Measurements from ENCODE around the gene MTMR3. TPM values are rescaled to one million over a fixed set of nuclear protein-coding genes. Genes with fewer than 3 reads are reported as not detected.

MTMR3 gene
- total RNA-seq, 2 donors from 2014 or later: 37.8 to 40.7 TPM

DNA sequence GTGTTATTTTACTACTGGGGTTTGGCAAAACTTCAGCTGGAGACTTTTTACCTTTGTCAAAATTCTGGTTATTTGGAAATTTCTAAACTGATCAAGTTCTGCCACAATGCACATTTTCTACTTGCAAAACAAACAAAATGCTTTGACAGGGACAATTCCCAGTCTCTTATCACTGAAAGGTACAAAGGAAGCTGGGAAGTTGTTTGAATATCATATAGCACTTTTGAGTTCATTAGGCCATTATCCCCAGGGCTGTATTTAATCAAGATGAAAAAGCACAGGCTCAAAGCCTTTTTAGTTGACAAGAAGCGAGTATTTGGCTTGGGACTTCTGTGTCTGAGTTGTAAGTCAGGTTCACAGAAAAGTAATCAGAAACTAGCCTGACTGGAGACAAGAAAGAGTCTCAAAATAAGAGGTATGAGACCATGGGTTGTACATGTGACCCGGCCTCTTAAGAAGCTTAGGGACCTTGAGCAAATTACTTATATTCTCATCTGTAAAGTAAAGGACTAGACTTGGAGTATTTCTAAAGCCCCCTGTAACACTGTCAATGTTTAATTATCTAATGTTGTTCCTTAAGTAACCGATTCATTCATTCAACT, 194.4 kb downstream of the MTMR3 start:
- H3K9me3 Mint-ChIP-seq: no peaks in the 10 kb centered on the region
- ATAC-seq (replicated peaks in 1 of 2) (no peak), DNase-seq (no peak)
- H3K27ac Mint-ChIP-seq: peak overlapping the region; percentile 45
- H3K4me1 Mint-ChIP-seq (ENCODE audit: low read depth): peaks cover 20% of the 10 kb centered on the region
- no peaks in the 10 kb centered on the region for H3K36me3 Mint-ChIP-seq (ENCODE audit: insufficient read depth in 2 of 2)
- peak overlapping the region in 1 of 2 donors; percentile 44 for H3K4me3 Mint-ChIP-seq
- H3K27me3 Mint-ChIP-seq (ENCODE audit: low read depth): peaks cover 17% of the 10 kb centered on the region

GRCh38 chr22:30078320-30079311, 195.6 kb downstream of the MTMR3 start:
- Mint-ChIP-seq H3K4me1 (ENCODE audit: low read depth) (peaks cover 21% of the 10 kb centered on the region), H3K36me3 (ENCODE audit: insufficient read depth in 2 of 2) (no peaks in the 10 kb centered on the region), H3K9me3 (no peaks in the 10 kb centered on the region), H3K27ac (peak overlapping the region; percentile 88), H3K4me3 (peak overlapping the region; percentile 70 to 73), H3K27me3 (ENCODE audit: low read depth) (peaks cover 14% of the 10 kb centered on the region)
- ATAC-seq (replicated peaks in 1 of 2): peak; percentile 76 to 89
- DNase-seq: peak in 1 of 2 donors; percentile 16

- Mint-ChIP-seq H3K27me3 (ENCODE audit: low read depth) (peaks cover 13% of the 10 kb centered on the region), H3K4me3 (no peak within 1 kb of the TSS), H3K36me3 (ENCODE audit: insufficient read depth in 2 of 2) (no peaks in the 10 kb centered on the region), H3K4me1 (ENCODE audit: low read depth) (peaks cover 26% of the 10 kb centered on the region), H3K27ac (no peak within 1 kb of the TSS), H3K9me3 (peaks cover 0 to 2% of the 10 kb centered on the region in 2 donors)
- ATAC-seq (replicated peaks in 1 of 2): no peak
- no peak for DNase-seq
Measured at GRCh38 chr22:30079952-30080533, 197.1 kb downstream of the MTMR3 start, which contains the start of gene HORMAD2. Gene HORMAD2 (plus strand): TSS chr22:30080464. CDS start chr22:30093953, 13,489 bp downstream.

Other genes starting within 250 kb of the MTMR3 start
- under 1 TPM; 0.09 to 0.14 TPM for gene CABP7, start 163.2 kb upstream of the MTMR3 start, total RNA-seq
- gene ZMAT5, start 116.2 kb upstream of the MTMR3 start, total RNA-seq: 10 to 100 TPM; 29.1 to 34.4 TPM
- 10 to 100 TPM; 62.4 to 63.4 TPM for gene UQCR10, start 115.8 kb upstream of the MTMR3 start, total RNA-seq
- gene ASCC2, start 44.9 kb upstream of the MTMR3 start, total RNA-seq: 10 to 100 TPM; 77.7 to 81.7 TPM
- gene HORMAD2, start 197.3 kb downstream of the MTMR3 start, total RNA-seq: under 1 TPM; 0.12 TPM